ENCODE data around the gene PAPOLA. TPM values are rescaled to one million over a fixed set of nuclear protein-coding genes. Genes with fewer than 3 reads are reported as not detected.

The PAPOLA gene
- polyA plus RNA-seq, 4 donors: 58.1 to 182 (median 74.1) TPM

DNA sequence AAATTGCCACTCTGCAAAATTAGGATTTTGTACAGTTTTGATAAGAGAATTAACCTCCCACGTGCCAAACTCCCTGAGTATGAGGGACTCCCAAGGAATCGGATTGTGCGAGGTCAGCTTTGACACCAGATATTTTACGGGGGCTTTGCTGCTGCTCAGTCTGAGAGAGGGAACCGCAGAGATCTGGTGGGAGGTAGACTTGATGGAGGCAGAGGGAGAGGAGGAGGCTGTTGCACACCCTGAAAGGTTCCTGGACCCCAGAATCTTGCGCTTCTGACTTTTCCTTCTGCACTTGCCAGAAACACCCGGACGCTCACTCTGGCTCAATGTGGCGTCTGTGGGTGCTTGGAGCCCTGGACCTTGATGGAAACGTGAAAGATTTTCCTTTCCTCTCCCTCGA, 83.9 kb downstream of the PAPOLA start:
- Histone ChIP-seq H3K9me3 (ENCODE audit: control insufficient read depth in 2 of 2, insufficient read depth in 1 of 2, low read depth in 1 of 2, low read length in 1 of 2) (no peaks in the 10 kb centered on the region), H3K27ac (ENCODE audit: low read depth in 1 of 3, low read length in 2 of 3) (no peak overlapping the region), H3K36me3 (ENCODE audit: control insufficient read depth in 3 of 3, insufficient read depth in 2 of 3, low read depth in 1 of 3, low read length in 3 of 3) (no peaks in the 10 kb centered on the region), H3K4me3 (ENCODE audit: low read depth in 1 of 3, low read length in 3 of 3) (no peak overlapping the region), H3K27me3 (ENCODE audit: control insufficient read depth in 3 of 3, insufficient read depth in 3 of 3, low read length in 3 of 3) (peaks cover 0 to 12% (median 7%) of the 10 kb centered on the region in 3 donors), H3K4me1 (ENCODE audit: control insufficient read depth in 3 of 3, insufficient read depth in 2 of 3, low read depth in 1 of 3, low read length in 2 of 3) (no peaks in the 10 kb centered on the region)
- 78 to 82% (median 79%) methylated on average over 11 of the region's 11 CpGs for WGBS, 3 donors
- no peak for DNase-seq
- no peak for FAIRE-seq

DNA sequence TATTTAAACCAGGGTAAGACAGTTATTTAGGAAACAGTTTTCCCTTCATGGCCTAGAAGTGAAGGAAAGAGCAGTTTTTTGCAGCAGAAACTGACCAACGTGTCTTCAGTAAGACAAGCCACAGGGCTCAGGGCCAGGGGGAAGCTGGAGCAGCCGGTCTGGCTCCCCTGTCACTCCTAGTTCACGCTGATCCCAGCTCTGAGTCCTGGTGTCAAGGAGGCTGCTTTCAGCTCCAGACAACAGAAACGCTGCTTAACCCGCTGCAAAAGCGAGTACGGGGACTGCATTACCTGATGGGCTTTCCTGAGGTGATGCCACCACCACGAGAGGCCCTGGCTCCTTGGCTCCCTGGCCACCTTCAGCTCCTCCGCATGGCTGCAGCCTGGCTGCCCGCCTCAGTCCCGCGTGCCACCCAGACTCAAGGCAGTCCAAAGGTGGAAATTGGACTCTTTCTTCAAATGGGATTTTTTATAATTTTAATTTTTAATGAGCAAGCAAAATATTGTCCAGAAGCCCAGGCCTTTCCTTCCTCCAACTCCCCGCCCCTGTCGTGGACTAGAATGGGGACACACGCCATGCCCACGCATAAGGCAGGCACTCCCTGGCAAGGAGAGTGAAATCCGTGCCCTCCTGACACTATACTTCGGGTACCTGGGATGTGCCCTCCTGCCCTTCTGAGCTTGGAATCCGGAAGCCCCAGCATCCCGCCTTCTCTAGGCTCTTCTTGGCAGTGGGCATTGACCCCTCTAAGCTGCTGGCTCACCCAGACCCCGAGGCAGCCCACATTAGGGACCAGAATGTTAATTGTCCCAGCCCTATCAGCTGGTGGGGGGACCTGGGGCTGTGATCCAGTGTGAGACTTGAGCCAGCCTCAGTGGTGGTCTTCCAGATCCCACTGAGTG, 85.0 kb downstream of the PAPOLA start:
- Histone ChIP-seq H3K4me3 (ENCODE audit: low read depth in 1 of 3, low read length in 3 of 3) (no peak overlapping the region), H3K27me3 (ENCODE audit: control insufficient read depth in 3 of 3, insufficient read depth in 3 of 3, low read length in 3 of 3) (peaks cover 0 to 12% (median 7%) of the 10 kb centered on the region in 3 donors), H3K27ac (ENCODE audit: low read depth in 1 of 3, low read length in 2 of 3) (no peak overlapping the region), H3K36me3 (ENCODE audit: control insufficient read depth in 3 of 3, insufficient read depth in 2 of 3, low read depth in 1 of 3, low read length in 3 of 3) (no peaks in the 10 kb centered on the region), H3K9me3 (ENCODE audit: control insufficient read depth in 2 of 2, insufficient read depth in 1 of 2, low read depth in 1 of 2, low read length in 1 of 2) (no peaks in the 10 kb centered on the region), H3K4me1 (ENCODE audit: control insufficient read depth in 3 of 3, insufficient read depth in 2 of 3, low read depth in 1 of 3, low read length in 2 of 3) (peaks cover 0 to under 1% (median 0%) of the 10 kb centered on the region in 3 donors)
- no peak for DNase-seq
- WGBS, 3 donors: 74 to 81% (median 76%) methylated on average over 21 of the region's 21 CpGs
- no peak for FAIRE-seq

DNA sequence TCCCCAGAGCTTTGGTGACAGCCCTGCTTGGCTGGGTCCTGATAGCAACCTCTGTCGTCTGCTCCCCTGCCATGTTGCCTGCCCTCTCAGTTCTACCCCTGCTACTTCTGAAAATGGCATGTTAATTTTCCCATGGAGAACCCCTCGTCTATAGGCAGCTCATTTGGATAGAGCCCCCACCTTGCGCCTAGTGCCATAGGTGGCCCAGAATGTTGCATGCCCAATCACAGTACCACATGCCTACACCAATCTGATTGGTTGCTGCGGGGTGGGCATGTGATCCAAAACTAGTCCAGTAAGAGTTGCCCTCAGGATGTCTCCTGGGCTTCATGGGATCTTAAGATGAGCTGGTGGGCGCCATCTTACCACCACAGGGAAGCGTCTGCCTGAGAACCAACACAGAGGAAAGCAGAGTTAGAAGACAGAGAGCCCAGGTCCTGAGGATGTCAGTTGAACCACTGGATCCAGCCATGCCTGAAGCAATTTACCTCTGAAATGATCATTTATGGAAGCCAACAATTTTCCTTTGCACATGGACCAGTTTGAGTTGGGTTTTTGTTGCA, 85.7 kb downstream of the PAPOLA start:
- 92 to 94% (median 94%) methylated on average over 6 of the region's 6 CpGs for WGBS, 3 donors
- H3K9me3 ChIP-seq (ENCODE audit: control insufficient read depth in 2 of 2, insufficient read depth in 1 of 2, low read depth in 1 of 2, low read length in 1 of 2): no peaks in the 10 kb centered on the region
- H3K36me3 ChIP-seq (ENCODE audit: control insufficient read depth in 3 of 3, insufficient read depth in 2 of 3, low read depth in 1 of 3, low read length in 3 of 3): no peaks in the 10 kb centered on the region
- H3K27ac ChIP-seq (ENCODE audit: low read depth in 1 of 3, low read length in 2 of 3): no peak overlapping the region
- no peak for DNase-seq
- peaks cover 0 to 16% (median 10%) of the 10 kb centered on the region in 3 donors for H3K27me3 ChIP-seq (ENCODE audit: control insufficient read depth in 3 of 3, insufficient read depth in 3 of 3, low read length in 3 of 3)
- FAIRE-seq: no peak
- H3K4me1 ChIP-seq (ENCODE audit: control insufficient read depth in 3 of 3, insufficient read depth in 2 of 3, low read depth in 1 of 3, low read length in 2 of 3): peaks cover 0 to 4% (median 2%) of the 10 kb centered on the region in 3 donors
- H3K4me3 ChIP-seq (ENCODE audit: low read depth in 1 of 3, low read length in 3 of 3): no peak overlapping the region

DNA sequence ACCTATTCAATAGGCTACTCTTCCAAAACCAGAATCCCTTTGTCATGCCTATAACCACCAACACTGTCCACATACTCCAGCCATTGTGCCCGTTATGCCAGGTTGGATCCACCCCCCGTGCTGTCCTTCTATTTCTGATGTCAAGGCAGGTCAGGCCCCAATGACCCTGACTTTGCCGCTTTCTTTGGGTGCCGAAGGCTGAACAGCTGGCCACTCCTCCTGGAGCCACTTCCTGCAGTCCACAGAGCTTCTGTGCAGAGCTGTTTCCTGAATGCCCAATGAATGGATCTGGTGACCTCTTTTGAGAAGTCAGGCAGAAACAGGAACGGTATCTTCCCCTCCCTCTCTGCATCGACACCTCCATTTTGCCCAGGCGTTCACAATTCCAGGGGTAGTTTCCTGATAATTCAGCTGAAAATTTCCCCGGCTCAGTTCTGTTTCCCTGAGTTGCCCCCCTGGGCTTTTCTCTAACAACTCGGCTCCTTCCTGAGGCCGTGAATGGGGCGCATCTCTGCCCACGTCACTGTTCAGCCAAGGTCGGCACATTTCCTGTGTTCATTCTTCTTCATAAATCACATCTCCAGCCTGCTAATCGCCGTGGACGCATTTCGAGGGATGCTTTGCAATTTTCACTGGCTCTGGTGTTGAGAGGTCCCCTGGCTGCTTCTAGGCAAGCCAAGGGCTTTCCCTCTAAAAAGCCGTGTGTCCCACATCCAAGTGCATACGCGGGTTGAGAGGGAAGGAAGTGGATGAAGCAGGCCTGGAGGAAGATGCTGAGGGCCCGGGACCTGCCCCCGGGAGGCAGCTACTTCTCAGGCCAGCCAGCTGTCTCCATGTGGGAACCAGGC, 86.5 kb downstream of the PAPOLA start:
- FAIRE-seq (no peak), DNase-seq (no peak)
- H3K27me3 ChIP-seq (ENCODE audit: control insufficient read depth in 3 of 3, insufficient read depth in 3 of 3, low read length in 3 of 3): peaks cover 0 to 18% (median 17%) of the 10 kb centered on the region in 3 donors
- no peaks in the 10 kb centered on the region for H3K36me3 ChIP-seq (ENCODE audit: control insufficient read depth in 3 of 3, insufficient read depth in 2 of 3, low read depth in 1 of 3, low read length in 3 of 3)
- 59 to 85% (median 74%) methylated on average over 22 of the region's 22 CpGs for WGBS, 3 donors
- H3K9me3 ChIP-seq (ENCODE audit: control insufficient read depth in 2 of 2, insufficient read depth in 1 of 2, low read depth in 1 of 2, low read length in 1 of 2): no peaks in the 10 kb centered on the region
- no peak overlapping the region for H3K27ac ChIP-seq (ENCODE audit: low read depth in 1 of 3, low read length in 2 of 3)
- no peak overlapping the region for H3K4me3 ChIP-seq (ENCODE audit: low read depth in 1 of 3, low read length in 3 of 3)
- peaks cover 0 to 8% (median 4%) of the 10 kb centered on the region in 3 donors for H3K4me1 ChIP-seq (ENCODE audit: control insufficient read depth in 3 of 3, insufficient read depth in 2 of 3, low read depth in 1 of 3, low read length in 2 of 3)

DNA sequence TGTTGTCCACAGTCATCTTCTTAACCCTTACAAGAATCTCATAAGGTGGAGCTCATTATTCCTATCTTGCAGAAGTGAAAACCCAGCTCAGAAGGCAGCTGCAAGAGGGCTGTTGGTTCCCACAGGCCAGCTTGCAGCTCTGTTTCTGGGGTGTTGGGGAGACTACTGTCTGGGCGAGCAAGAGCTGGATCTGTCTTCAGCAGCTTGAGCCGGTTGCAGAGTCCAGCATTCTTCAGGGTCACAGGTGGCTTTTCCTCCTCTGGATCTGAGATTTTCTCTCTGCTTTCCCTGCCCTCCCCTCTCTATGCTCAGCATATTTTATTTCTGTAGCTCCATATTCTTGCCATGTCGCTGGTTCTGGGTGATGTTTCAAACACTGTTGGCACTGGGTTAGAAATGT, 87.4 kb downstream of the PAPOLA start:
- Histone ChIP-seq H3K27me3 (ENCODE audit: control insufficient read depth in 3 of 3, insufficient read depth in 3 of 3, low read length in 3 of 3) (peaks cover 0 to 16% (median 14%) of the 10 kb centered on the region in 3 donors), H3K27ac (ENCODE audit: low read depth in 1 of 3, low read length in 2 of 3) (no peak overlapping the region), H3K9me3 (ENCODE audit: control insufficient read depth in 2 of 2, insufficient read depth in 1 of 2, low read depth in 1 of 2, low read length in 1 of 2) (no peaks in the 10 kb centered on the region), H3K36me3 (ENCODE audit: control insufficient read depth in 3 of 3, insufficient read depth in 2 of 3, low read depth in 1 of 3, low read length in 3 of 3) (no peaks in the 10 kb centered on the region), H3K4me1 (ENCODE audit: control insufficient read depth in 3 of 3, insufficient read depth in 2 of 3, low read depth in 1 of 3, low read length in 2 of 3) (peaks cover 0 to 8% (median 4%) of the 10 kb centered on the region in 3 donors), H3K4me3 (ENCODE audit: low read depth in 1 of 3, low read length in 3 of 3) (no peak overlapping the region)
- DNase-seq: no peak
- FAIRE-seq: no peak
- 77 to 79% (median 79%) methylated on average over 3 of the region's 3 CpGs for WGBS, 3 donors

DNA sequence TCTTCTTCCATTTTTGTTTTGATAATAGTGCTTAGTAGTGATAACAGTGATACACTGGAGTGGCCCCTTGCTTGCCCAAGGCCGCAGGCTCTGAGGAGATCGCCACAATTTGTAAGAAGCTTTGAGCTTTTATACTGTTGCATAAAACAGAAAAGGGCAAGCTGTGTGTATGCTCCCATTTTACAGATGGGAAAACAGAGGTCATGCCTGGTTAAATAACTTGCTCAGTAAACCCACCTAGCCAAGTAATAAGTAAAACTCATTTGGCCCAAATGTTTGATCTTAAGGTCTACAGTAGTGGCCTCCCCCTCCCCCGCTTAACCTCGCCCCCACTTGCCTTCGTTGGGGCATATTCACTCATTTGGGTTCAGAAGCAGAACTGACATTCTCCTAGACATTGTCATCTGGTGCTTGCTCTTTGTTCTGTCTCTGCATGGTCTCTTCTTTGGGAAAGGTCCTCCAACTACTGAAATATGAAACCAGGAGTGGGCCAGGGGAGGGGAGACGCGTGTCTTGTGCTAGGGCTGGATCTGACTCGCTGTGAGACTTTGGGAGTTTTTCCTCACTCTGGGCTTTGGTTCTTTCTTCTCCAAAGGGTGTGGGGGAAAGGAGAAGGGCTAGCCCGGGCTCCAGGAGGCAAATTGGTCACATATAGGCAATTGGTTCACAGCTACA, 88.1 kb downstream of the PAPOLA start:
- peaks cover 0 to 8% (median 4%) of the 10 kb centered on the region in 3 donors for H3K4me1 ChIP-seq (ENCODE audit: control insufficient read depth in 3 of 3, insufficient read depth in 2 of 3, low read depth in 1 of 3, low read length in 2 of 3)
- DNase-seq (no peak), FAIRE-seq (no peak)
- no peak overlapping the region for H3K4me3 ChIP-seq (ENCODE audit: low read depth in 1 of 3, low read length in 3 of 3)
- H3K36me3 ChIP-seq (ENCODE audit: control insufficient read depth in 3 of 3, insufficient read depth in 2 of 3, low read depth in 1 of 3, low read length in 3 of 3): no peaks in the 10 kb centered on the region
- peaks cover 0 to 16% (median 14%) of the 10 kb centered on the region in 3 donors for H3K27me3 ChIP-seq (ENCODE audit: control insufficient read depth in 3 of 3, insufficient read depth in 3 of 3, low read length in 3 of 3)
- H3K27ac ChIP-seq (ENCODE audit: low read depth in 1 of 3, low read length in 2 of 3): no peak overlapping the region
- WGBS, 3 donors: 76 to 80% (median 78%) methylated on average over 9 of the region's 9 CpGs
- no peaks in the 10 kb centered on the region for H3K9me3 ChIP-seq (ENCODE audit: control insufficient read depth in 2 of 2, insufficient read depth in 1 of 2, low read depth in 1 of 2, low read length in 1 of 2)

DNA sequence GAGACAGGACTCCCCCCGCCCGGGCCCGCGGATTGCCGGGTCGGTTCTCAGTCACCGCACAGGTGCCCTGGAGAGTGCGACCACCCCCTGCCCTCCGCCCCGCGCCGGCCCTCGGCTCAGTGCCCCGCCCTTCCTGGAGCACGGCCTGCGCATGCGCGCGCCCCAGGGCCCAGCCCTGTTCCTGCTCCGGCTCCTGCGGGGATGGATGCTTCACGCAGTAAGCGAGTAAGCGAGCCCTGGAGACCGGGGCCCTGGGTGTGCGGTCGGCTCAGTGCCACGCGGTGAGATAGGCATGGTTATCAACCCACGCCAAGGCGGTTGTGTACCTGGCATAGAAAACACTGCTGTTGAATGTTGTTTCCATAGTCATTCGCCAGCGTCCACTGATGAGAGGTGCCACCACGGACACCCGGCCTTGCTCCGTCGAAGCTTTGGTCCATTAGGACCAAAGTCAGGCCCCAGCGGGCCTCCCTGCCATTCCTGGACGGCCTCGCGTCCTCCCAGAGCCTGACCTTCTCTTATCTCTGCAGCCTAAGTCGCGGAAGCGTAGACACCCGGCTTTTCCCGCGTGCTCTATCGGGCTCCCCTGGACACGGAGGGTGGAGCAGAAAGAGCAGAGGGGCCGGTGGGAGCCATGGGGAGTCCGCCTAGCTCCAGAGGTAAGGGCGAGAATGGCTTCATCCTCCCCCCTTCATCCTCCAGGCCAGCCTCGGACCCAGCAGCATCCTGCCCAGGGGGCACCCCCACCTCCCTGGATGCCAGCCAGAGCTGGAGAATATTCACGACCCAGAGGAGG, 90.6 kb downstream of the PAPOLA start:
- Histone ChIP-seq H3K4me1 (ENCODE audit: control insufficient read depth in 3 of 3, insufficient read depth in 2 of 3, low read depth in 1 of 3, low read length in 2 of 3) (peaks cover 0 to 8% (median 4%) of the 10 kb centered on the region in 3 donors), H3K4me3 (ENCODE audit: low read depth in 1 of 3, low read length in 3 of 3) (peak overlapping the region in 2 of 3 donors; percentile 41 to 42), H3K36me3 (ENCODE audit: control insufficient read depth in 3 of 3, insufficient read depth in 2 of 3, low read depth in 1 of 3, low read length in 3 of 3) (no peaks in the 10 kb centered on the region), H3K9me3 (ENCODE audit: control insufficient read depth in 2 of 2, insufficient read depth in 1 of 2, low read depth in 1 of 2, low read length in 1 of 2) (no peaks in the 10 kb centered on the region), H3K27ac (ENCODE audit: low read depth in 1 of 3, low read length in 2 of 3) (no peak overlapping the region), H3K27me3 (ENCODE audit: control insufficient read depth in 3 of 3, insufficient read depth in 3 of 3, low read length in 3 of 3) (peaks cover 0 to 12% (median 11%) of the 10 kb centered on the region in 3 donors)
- FAIRE-seq (no peak), DNase-seq (peak; percentile 62 to 71)
- 5 to 7% (median 6%) methylated on average over 52 to 54 of the region's 54 CpGs for WGBS, 3 donors

Measured in small intestine (tissue), 7 donors.